Measurements from ENCODE around the gene GAS6. TPM values are rescaled to one million over a fixed set of nuclear protein-coding genes. Genes with fewer than 3 reads are reported as not detected.

Gene GAS6
- total and polyA plus RNA-seq, 9 of the 15 experiments (the other 6 are each of a cell fraction or from before 2014, with no cell fraction given) = 0.14 to 9.7 (median 4.7) TPM; not detected in 1

DNA sequence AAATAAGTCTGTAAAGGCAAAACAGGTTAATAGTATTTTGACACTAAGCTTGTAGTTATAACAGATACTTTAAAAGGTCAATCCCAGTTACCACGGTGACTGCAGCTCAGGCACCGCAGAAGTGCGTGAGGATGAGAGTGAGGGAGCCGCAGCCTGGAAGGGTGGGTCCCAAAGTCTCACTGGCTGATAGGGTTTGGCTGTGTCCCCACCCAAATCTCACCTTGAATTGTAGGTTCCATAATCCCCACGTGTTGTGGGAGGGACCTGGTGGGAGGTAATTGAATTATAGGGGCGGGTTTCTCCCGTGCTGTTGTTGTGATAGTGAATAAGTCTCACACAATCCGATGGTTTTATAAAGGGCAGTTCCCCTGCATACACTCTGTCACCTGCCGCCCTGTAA, 40.0 kb upstream of the GAS6 start:
- no peak overlapping the region for H3K9ac ChIP-seq (ENCODE audit: insufficient read depth in 1 of 2, low read depth in 2 of 2, low read length in 2 of 2)
- WGBS (ENCODE audit: insufficient coverage, low coverage, missing lambda C conversion rate) = 29% methylated on average over 9 of the region's 9 CpGs
- H3K27ac ChIP-seq (ENCODE audit: extremely low read depth, low read depth, low read length) = no peak overlapping the region
- H3K79me2 ChIP-seq (ENCODE audit: control insufficient read depth, insufficient read depth, low read length) = no peaks in the 10 kb centered on the region
- peaks cover 0 to 2% of the 10 kb centered on the region in 2 experiments; a peak in 1 of 5 replicates for H3K4me1 ChIP-seq (replicated peaks in 1 of 2; ENCODE audit: control insufficient read depth in 2 of 2, insufficient read depth in 2 of 2, low read length in 2 of 2)
- ChIA-PET CTCF (ENCODE audit: low intra/inter-chr PET ratio) (no interaction called here), POLR2A (no interaction called here)
- H3K9me1 ChIP-seq (ENCODE audit: control insufficient read depth, insufficient read depth, low read length) = no peaks in the 10 kb centered on the region
- ATAC-seq = no peak
- no peak overlapping the region for H3K4me3 ChIP-seq
- intact Hi-C loops (cut with micrococcal nuclease) (loop anchor here (5.0 kb wide), 1 partner anchor 87 kb away; no protein-coding TSS in a partner anchor), in situ Hi-C loops (cut with MboI) (no loop called here)
- no peak for DNase-seq (ENCODE audit: extremely low read depth in 1 of 4, low spot score in 3 of 4)
- no peak overlapping the region for H2AFZ ChIP-seq (ENCODE audit: low read depth, low read length)
- no TSS peak for BruUV-seq (replicated peaks)
- no peak overlapping the region for H3K4me2 ChIP-seq (ENCODE audit: insufficient read depth, low read length)
- no peaks in the 10 kb centered on the region for H3K9me3 ChIP-seq (replicated peaks; ENCODE audit: control insufficient read depth, insufficient read depth, low read depth, low read length)
- no peaks in the 10 kb centered on the region for H4K20me1 ChIP-seq (replicated peaks; ENCODE audit: control insufficient read depth, insufficient read depth, low read length)
- H3K27me3 ChIP-seq (ENCODE audit: control insufficient read depth in 2 of 2, insufficient read depth in 2 of 2, low read length in 2 of 2) = peaks cover 11 to 52% of the 10 kb centered on the region in 2 experiments; a peak in 4 of 5 replicates
- no peak for FAIRE-seq
- no peaks in the 10 kb centered on the region for H3K36me3 ChIP-seq (ENCODE audit: control insufficient read depth, insufficient read depth, low read length)
- TF ChIP-seq ETV1 (tag; conservative IDR thresholded peaks at IDR 0.05; ENCODE audit: low read depth) (no peak), ZEB2 (IDR thresholded peaks at IDR 0.05) (no peak), TAF7 (tag; IDR thresholded peaks at IDR 0.05) (no peak), ZNF140 (CRISPR knock-in tag; IDR thresholded peaks at IDR 0.05) (no peak), ELF4 (CRISPR knock-in tag; IDR thresholded peaks at IDR 0.05) (no peak), ZFX (CRISPR knock-in tag; IDR thresholded peaks at IDR 0.05) (no peak), CREB1 (IDR thresholded peaks at IDR 0.05) (no peak), CREB1 (CRISPR knock-in tag; IDR thresholded peaks at IDR 0.05) (no peak), CEBPG (CRISPR knock-in tag; IDR thresholded peaks at IDR 0.05) (no peak), CEBPG (tag; conservative IDR thresholded peaks at IDR 0.05 in 1 of 2, IDR thresholded peaks at IDR 0.05 in 1 of 2) (no peak), CTBP1 (IDR thresholded peaks at IDR 0.05; ENCODE audit: borderline replicate concordance) (no peak), TEAD4 (IDR thresholded peaks at IDR 0.05; ENCODE audit: low read length) (no peak), TEAD4 (CRISPR knock-in tag; IDR thresholded peaks at IDR 0.05; ENCODE audit: borderline replicate concordance) (no peak)
- TF ChIP-seq, protein P1, sequence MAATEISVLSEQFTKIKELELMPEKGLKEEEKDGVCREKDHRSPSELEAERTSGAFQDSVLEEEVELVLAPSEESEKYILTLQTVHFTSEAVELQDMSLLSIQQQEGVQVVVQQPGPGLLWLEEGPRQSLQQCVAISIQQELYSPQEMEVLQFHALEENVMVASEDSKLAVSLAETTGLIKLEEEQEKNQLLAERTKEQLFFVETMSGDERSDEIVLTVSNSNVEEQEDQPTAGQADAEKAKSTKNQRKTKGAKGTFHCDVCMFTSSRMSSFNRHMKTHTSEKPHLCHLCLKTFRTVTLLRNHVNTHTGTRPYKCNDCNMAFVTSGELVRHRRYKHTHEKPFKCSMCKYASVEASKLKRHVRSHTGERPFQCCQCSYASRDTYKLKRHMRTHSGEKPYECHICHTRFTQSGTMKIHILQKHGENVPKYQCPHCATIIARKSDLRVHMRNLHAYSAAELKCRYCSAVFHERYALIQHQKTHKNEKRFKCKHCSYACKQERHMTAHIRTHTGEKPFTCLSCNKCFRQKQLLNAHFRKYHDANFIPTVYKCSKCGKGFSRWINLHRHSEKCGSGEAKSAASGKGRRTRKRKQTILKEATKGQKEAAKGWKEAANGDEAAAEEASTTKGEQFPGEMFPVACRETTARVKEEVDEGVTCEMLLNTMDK (IDR thresholded peaks at IDR 0.05; ENCODE audit: borderline replicate concordance, insufficient read depth, low read depth, low read length, poor library complexity, severe bottlenecking) = no peak
- TF ChIP-seq, protein P2, sequence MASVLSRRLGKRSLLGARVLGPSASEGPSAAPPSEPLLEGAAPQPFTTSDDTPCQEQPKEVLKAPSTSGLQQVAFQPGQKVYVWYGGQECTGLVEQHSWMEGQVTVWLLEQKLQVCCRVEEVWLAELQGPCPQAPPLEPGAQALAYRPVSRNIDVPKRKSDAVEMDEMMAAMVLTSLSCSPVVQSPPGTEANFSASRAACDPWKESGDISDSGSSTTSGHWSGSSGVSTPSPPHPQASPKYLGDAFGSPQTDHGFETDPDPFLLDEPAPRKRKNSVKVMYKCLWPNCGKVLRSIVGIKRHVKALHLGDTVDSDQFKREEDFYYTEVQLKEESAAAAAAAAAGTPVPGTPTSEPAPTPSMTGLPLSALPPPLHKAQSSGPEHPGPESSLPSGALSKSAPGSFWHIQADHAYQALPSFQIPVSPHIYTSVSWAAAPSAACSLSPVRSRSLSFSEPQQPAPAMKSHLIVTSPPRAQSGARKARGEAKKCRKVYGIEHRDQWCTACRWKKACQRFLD (CRISPR knock-in tag; IDR thresholded peaks at IDR 0.05) = no peak

All from K562 (cell line).